H9 (cell line): ENCODE data around the gene DBNDD2. TPM values are rescaled to one million over a fixed set of nuclear protein-coding genes. Genes with fewer than 3 reads are reported as not detected.

Source experiments
- DNase-seq: peaks from one replicate; pipeline ENCODE4 v3.0.0-alpha.2; 2017
- H2AFZ ChIP-seq: one replicate; pipeline ENCODE4 v1.6.1; 2013; ENCODE audit warnings: mild to moderate bottlenecking, low read length, control low read depth, moderate library complexity
- H2AK5ac ChIP-seq: 2 replicates; pipeline ENCODE4 v1.6.1; 2013; ENCODE audit warnings: low read length, control low read depth, mixed read lengths; ENCODE audit not compliant: insufficient read length
- H2BK120ac ChIP-seq: one replicate; pipeline ENCODE4 v1.6.1; 2013; ENCODE audit warnings: low read depth, mild to moderate bottlenecking, low read length, control low read depth, inconsistent platforms; ENCODE audit not compliant: poor library complexity, severe bottlenecking
- H2BK12ac ChIP-seq: 2 replicates; pipeline ENCODE4 v1.6.1; 2013; ENCODE audit warnings: low read length, control low read depth, mixed read lengths, low read depth; ENCODE audit not compliant: insufficient read length
- H2BK15ac ChIP-seq: 2 replicates; pipeline ENCODE4 v1.6.1; 2013; ENCODE audit warnings: low read depth, low read length, control low read depth
- H2BK20ac ChIP-seq: one replicate; pipeline ENCODE4 v1.6.1; 2013; ENCODE audit warnings: low read depth, mild to moderate bottlenecking, low read length, control low read depth, inconsistent platforms; ENCODE audit not compliant: poor library complexity, severe bottlenecking
- H2BK5ac ChIP-seq: 2 replicates; pipeline ENCODE4 v1.6.1; 2013; ENCODE audit warnings: low read length, control low read depth, mixed read lengths; ENCODE audit not compliant: insufficient read length
- H3K14ac ChIP-seq: 2 replicates; pipeline ENCODE4 v1.6.1; 2013; ENCODE audit warnings: low read length, control low read depth; ENCODE audit not compliant: insufficient read depth
- H3K18ac ChIP-seq: 2 replicates; pipeline ENCODE4 v1.6.1; 2013; ENCODE audit warnings: low read depth, mild to moderate bottlenecking, mixed read lengths, low read length, control low read depth; ENCODE audit not compliant: insufficient read length
- H3K23ac ChIP-seq: 2 replicates; pipeline ENCODE4 v1.6.1; 2013; ENCODE audit warnings: low read length, control low read depth, mixed read lengths, low read depth; ENCODE audit not compliant: insufficient read length
- H3K23me2 ChIP-seq: 2 replicates; pipeline ENCODE4 v1.6.1; 2013; ENCODE audit warnings: low read depth, mild to moderate bottlenecking, mixed read lengths, low read length, control low read depth; ENCODE audit not compliant: insufficient read length, poor library complexity, severe bottlenecking
- H3K27ac ChIP-seq: 2 replicates; pipeline ENCODE4 v1.5.1; 2013; ENCODE audit warnings: low read length, control low read depth, mixed read lengths, low read depth; ENCODE audit not compliant: insufficient read length
- H3K27me3 ChIP-seq: 2 replicates; pipeline ENCODE4 v1.6.1; 2013; ENCODE audit warnings: low read length, control low read depth, inconsistent platforms; ENCODE audit not compliant: insufficient read depth
- H3K4ac ChIP-seq: 2 replicates; pipeline ENCODE4 v1.6.1; 2013; ENCODE audit warnings: low read depth, mild to moderate bottlenecking, control low read depth, inconsistent platforms, low read length, moderate library complexity
- H3K4me1 ChIP-seq: 2 replicates; pipeline ENCODE4 v1.6.1; 2013; ENCODE audit warnings: low read length, control low read depth, inconsistent platforms; ENCODE audit not compliant: insufficient read depth
- H3K4me2 ChIP-seq: 2 replicates; pipeline ENCODE4 v1.6.1; 2013; ENCODE audit warnings: low read length, control low read depth, mixed read lengths; ENCODE audit not compliant: insufficient read length, insufficient read depth
- H3K56ac ChIP-seq: 2 replicates; pipeline ENCODE4 v1.6.1; 2013; ENCODE audit warnings: low read depth, mild to moderate bottlenecking, mixed read lengths, low read length, control low read depth; ENCODE audit not compliant: insufficient read length
- H3K79me1 ChIP-seq: 2 replicates; pipeline ENCODE4 v1.6.1; 2013; ENCODE audit warnings: low read depth, mild to moderate bottlenecking, moderate library complexity, low read length, control low read depth, inconsistent platforms; ENCODE audit not compliant: insufficient read depth, poor library complexity, severe bottlenecking
- H3K79me2 ChIP-seq: 2 replicates; pipeline ENCODE4 v1.6.1; 2013; ENCODE audit warnings: low read length, control low read depth, inconsistent platforms; ENCODE audit not compliant: insufficient read depth
- H3K9ac ChIP-seq: 2 replicates; pipeline ENCODE4 v1.6.1; 2013; ENCODE audit warnings: low read length, control low read depth, mixed read lengths; ENCODE audit not compliant: insufficient read length; ENCODE audit errors: extremely low read depth
- H3K9me3 ChIP-seq: one replicate; pipeline ENCODE4 v1.6.1; 2013; ENCODE audit warnings: low read depth, low read length, inconsistent platforms; ENCODE audit not compliant: control insufficient read depth
- H3T11ph ChIP-seq: one replicate; pipeline ENCODE4 v1.6.1; 2013; ENCODE audit warnings: mild to moderate bottlenecking, low read length, control low read depth, inconsistent platforms
- H4K20me1 ChIP-seq: one replicate; pipeline ENCODE4 v1.6.1; 2013; ENCODE audit not compliant: control insufficient read depth, insufficient read length, insufficient read depth
- H4K5ac ChIP-seq: 2 replicates; pipeline ENCODE4 v1.6.1; 2013; ENCODE audit warnings: low read depth, mild to moderate bottlenecking, mixed read lengths, low read length, control low read depth; ENCODE audit not compliant: insufficient read length
- H4K8ac ChIP-seq: replicated peaks from 2 replicates; pipeline ENCODE4 v1.6.1; 2013; ENCODE audit warnings: low read length, control low read depth, mixed read lengths, low read depth; ENCODE audit not compliant: insufficient read length
- H4K91ac ChIP-seq: 2 replicates; pipeline ENCODE4 v1.6.1; 2013; ENCODE audit warnings: low read depth, mild to moderate bottlenecking, moderate library complexity, mixed read lengths, low read length, control low read depth; ENCODE audit not compliant: insufficient read length
- H3K27ac Mint-ChIP-seq, 3 experiments: 2 replicates in 2 of 3; 3 replicates in 1 of 3; pipeline ENCODE4 v1.8.0; 2020 to 2021; ENCODE audit warnings: mixed read lengths in 3 of 3, mild to moderate bottlenecking in 1 of 3, moderate library complexity in 1 of 3
- H3K27me3 Mint-ChIP-seq: 2 replicates; pipeline ENCODE4 v1.8.0; 2021; ENCODE audit warnings: low read depth, mild to moderate bottlenecking, moderate library complexity, mixed read lengths
- H3K36me3 Mint-ChIP-seq, 3 experiments: 2 replicates in 2 of 3; 3 replicates in 1 of 3; pipeline ENCODE4 v1.8.0; 2020 to 2021; ENCODE audit warnings: low read depth in 3 of 3, mixed read lengths in 3 of 3; ENCODE audit not compliant: insufficient read depth in 1 of 3
- H3K4me1 Mint-ChIP-seq, 2 experiments: 2 replicates each; pipeline ENCODE4 v1.8.0; 2020; ENCODE audit warnings: mixed read lengths in 2 of 2
- H3K4me3 Mint-ChIP-seq, 2 experiments: 2 replicates in 1 of 2; 3 replicates in 1 of 2; pipeline ENCODE4 v1.8.0; 2020 to 2021; ENCODE audit warnings: mild to moderate bottlenecking in 2 of 2, mixed read lengths in 2 of 2, moderate library complexity in 1 of 2
- H3K9me3 Mint-ChIP-seq, 2 experiments: 2 replicates in 1 of 2; 3 replicates in 1 of 2; pipeline ENCODE4 v1.8.0; 2020; ENCODE audit warnings: mild to moderate bottlenecking in 2 of 2, mixed read lengths in 2 of 2, moderate library complexity in 1 of 2
- CTCF ChIP-seq: fragments of 200-600 bp; sonication (generic); conservative IDR thresholded peaks from 3 replicates; pipeline ENCODE4 v1.8.0; 2021; ENCODE audit warnings: antibody characterized with exemption, mild to moderate bottlenecking
- WGBS: extraction: QIAGEN DNeasy Blood & Tissue Kit; methylation state at CpG from one replicate; pipeline ENCODE4 v1.1.7; 2013; ENCODE audit warnings: missing lambda C conversion rate, low lambda C conversion rate, mixed read lengths; ENCODE audit not compliant: insufficient read length; ENCODE audit errors: extremely low coverage; 5-methylcytosine and 5-hydroxymethylcytosine counted together
- total RNA-seq: library from RNA; stranded (reverse); gene quantifications from 2 replicates; pipeline ENCODE4 v1.2.1, GENCODE V29; 2021

DBNDD2 gene
- total RNA-seq, 1 experiment from 2014 or later: 39.1 TPM

- Histone ChIP-seq H3K4me2 (no peak overlapping the region), H3K9ac (no peak overlapping the region), H3K27ac (no peak overlapping the region), H2BK20ac (no peak overlapping the region), H3K27me3 (no peaks in the 10 kb centered on the region), H3K18ac (no peak overlapping the region), H3K14ac (no peak overlapping the region), H2AFZ (no peak overlapping the region), H3T11ph (no peak overlapping the region), H4K8ac (no peak overlapping the region), H3K56ac (no peak overlapping the region), H3K4me1 (no peaks in the 10 kb centered on the region), H3K23ac (no peak overlapping the region), H2BK120ac (no peak overlapping the region), H4K91ac (no peak overlapping the region), H3K79me1 (no peaks in the 10 kb centered on the region), H4K5ac (no peak overlapping the region), H4K20me1 (no peaks in the 10 kb centered on the region), H3K79me2 (no peaks in the 10 kb centered on the region), H2BK5ac (no peak overlapping the region), H2AK5ac (no peak overlapping the region), H3K9me3 (no peaks in the 10 kb centered on the region), H2BK15ac (no peak overlapping the region), H3K4ac (no peak overlapping the region), H2BK12ac (no peak overlapping the region), H3K23me2 (no peaks in the 10 kb centered on the region)
- H3K27ac Mint-ChIP-seq: no peak overlapping the region
- no CpG with 5 or more reads among the region's 4 CpGs for WGBS
- DNase-seq: no peak
- no peaks in the 10 kb centered on the region for H3K36me3 Mint-ChIP-seq
- TF ChIP-seq CTCF: no peak
- peaks cover 7% of the 10 kb centered on the region; the same call in 1 of the 2 replicates for H3K27me3 Mint-ChIP-seq
- H3K4me1 Mint-ChIP-seq: peaks cover 9 to 13% of the 10 kb centered on the region in 2 experiments; a peak in 3 of 4 replicates
- H3K4me3 Mint-ChIP-seq: no peak overlapping the region
- no peaks in the 10 kb centered on the region for H3K9me3 Mint-ChIP-seq
Observed at GRCh38 chr20:45452772-45453691, 44.9 kb downstream of the DBNDD2 start.
